GM12874 (cell line): ENCODE data around the gene SNAI1.

ENCODE experiments used
- CTCF ChIP-seq: IDR thresholded peaks from 2 replicates; pipeline ENCODE4 v1.5.1; 2011; ENCODE audit warnings: low read depth, mild to moderate bottlenecking, control low read depth, low read length, moderate library complexity; ENCODE audit not compliant: insufficient read depth

The SNAI1 gene

DNA sequence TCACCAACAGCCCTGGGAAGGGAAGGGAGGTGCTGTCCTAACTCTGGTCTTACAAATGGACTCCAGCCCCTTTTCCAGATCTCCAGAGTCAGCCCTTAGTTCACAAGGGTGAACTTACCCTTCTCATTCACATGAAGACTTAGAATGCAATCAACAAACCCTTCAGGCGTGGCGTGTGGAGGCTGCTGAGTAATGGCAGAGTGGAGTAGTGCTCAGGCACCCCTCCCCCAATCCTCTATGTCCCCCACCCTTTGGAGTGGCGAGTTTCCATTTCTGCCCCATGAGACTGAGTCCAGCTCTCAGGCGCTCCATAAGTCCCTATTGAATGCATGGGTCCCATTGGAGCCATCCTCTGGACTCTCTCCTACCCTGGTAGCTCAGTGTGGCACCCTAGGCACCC, 3.3 kb downstream of the SNAI1 start:
- TF ChIP-seq CTCF: no peak

DNA sequence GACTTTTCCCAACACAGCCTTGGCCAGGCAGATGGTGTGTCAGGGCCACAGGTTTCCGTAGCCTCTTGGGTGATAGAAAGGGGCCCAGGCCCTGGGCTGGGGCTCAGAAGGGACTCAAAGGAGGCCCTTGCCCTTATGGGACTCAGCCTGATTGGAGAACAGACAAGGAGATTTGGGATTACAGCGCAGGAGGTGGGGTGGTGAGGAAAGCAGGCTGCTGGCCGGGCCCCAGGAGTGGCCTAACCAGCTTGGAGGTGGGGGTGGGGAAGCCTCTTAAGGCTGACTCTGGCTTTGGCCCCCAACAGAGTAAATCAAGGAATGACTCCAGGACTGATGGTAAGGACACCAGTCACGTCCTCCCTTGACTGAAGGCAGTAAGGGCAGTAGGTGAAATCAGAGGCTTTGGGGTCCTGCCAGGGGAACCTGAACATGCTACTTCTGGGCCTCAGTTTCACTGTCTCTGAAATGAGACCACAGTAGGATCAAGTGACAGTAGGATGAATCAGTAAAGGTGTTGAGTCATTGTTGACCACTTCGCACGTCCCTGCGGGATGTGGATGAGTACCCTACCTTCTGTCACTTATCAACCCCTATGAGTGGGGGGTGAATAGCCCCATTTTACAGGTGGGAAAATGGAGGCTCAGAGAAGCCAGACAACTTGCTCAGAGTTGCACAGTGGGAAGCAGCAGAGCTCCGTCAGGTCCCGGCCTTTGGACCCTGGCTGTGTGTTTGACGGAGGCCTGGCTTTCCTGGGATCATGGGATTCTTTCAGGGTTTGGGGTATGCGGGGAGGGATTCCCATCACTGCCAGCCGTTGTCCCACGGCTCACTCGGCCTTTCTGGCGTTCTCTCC, 4.5 kb downstream of the SNAI1 start:
- TF ChIP-seq CTCF: no peak

GRCh38 chr20:49987868-49988690, 5.3 kb downstream of the SNAI1 start:
- no peak for TF ChIP-seq CTCF

DNA sequence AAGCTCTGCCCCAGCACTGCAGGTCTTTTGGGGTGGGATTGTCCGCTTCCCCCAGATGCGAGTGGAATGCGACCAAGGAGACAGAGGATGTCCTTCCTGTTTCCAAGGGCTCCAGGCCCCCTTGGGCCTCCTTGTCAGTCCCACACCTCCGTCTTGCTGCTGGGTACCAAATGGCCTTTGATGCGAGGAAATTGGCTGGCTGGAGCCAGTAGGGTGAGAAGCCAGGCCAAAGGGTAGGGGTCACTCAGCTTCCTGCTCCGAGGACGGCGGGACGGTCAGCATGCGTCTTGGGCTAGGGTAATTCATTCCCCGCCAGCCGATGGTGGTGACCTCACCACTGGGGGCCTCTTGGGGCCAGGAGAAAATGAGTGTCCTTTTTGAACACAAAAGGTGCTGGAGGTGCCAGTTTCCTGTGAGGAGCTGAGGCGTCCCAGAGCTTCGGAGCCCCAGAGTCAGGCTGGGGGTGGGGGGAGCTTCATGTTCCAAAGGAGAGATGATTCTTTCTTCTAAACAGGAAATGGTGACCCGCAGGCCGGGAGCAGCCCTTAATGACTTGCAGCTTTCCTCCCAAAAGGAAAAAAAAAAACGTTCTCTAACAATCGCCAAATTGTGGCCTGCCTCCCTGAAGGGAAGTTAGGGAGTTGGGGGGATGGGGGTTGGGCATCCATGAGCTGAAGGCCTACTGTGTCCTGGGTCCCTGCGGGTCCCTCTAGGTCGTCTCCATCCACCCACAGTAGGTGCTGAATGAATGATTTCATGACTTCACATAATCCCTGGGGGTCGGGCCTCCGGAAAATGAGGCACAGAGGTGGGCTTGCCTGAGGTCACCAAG, 6.7 kb downstream of the SNAI1 start:
- TF ChIP-seq CTCF: no peak

DNA sequence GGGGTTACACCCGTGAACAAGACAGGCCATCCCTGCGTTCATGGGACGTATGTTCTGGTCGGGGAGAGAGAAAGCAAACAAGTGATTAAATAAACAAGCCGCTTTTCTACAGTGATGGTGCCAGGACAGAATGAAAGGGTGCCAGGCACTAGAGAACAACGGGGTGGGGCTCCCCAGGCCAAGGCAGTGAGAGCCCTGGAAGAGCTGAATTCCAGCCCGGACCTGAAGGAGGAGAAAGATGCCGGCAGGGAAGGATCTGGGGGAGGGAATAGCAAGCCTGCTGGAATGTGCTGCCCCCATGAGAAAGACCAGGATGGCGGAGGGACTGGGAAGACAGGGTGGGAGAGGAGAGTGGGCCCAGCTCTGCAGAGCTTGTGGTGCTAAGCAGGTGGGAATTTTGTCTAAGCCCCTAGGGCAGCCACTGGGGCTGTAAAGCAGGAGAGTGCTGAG, 7.5 kb downstream of the SNAI1 start:
- no peak for TF ChIP-seq CTCF

DNA sequence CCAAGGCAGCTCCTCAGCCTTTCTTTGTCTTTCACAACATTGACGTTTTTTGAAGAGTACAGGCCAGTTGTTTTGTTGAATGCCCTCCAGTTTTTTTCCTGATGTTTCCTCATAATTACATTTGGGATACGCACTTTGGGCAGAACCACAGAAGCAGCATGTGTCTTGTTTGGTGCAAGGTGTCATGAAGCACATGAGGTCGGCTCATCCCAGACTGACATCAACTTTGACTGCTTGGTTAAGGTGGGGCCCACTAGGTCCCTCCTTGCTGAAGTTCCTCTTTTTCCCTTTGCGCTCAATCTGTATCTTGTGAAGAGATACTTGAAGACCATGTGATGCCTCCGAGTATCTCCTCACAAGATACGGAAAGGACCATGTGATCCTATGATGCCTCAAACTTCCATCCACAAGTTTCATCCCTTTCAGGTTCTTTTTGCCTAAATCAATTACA, 10.5 kb downstream of the SNAI1 start:
- TF ChIP-seq CTCF: no peak
